Measurements from ENCODE around the gene USP3.

GRCh38 chr15:63603516-63603915, 99.1 kb downstream of the USP3 start:
- no peak for TF ChIP-seq EZH2phosphoT487 (conservative IDR thresholded peaks at IDR 0.05; ENCODE audit: low read length)
- TF ChIP-seq CTCF (IDR thresholded peaks at IDR 0.05; ENCODE audit: insufficient read depth, low read length, poor library complexity, severe bottlenecking) = no peak
